ENCODE measurements around the gene GRHL3.

The GRHL3 gene

DNA sequence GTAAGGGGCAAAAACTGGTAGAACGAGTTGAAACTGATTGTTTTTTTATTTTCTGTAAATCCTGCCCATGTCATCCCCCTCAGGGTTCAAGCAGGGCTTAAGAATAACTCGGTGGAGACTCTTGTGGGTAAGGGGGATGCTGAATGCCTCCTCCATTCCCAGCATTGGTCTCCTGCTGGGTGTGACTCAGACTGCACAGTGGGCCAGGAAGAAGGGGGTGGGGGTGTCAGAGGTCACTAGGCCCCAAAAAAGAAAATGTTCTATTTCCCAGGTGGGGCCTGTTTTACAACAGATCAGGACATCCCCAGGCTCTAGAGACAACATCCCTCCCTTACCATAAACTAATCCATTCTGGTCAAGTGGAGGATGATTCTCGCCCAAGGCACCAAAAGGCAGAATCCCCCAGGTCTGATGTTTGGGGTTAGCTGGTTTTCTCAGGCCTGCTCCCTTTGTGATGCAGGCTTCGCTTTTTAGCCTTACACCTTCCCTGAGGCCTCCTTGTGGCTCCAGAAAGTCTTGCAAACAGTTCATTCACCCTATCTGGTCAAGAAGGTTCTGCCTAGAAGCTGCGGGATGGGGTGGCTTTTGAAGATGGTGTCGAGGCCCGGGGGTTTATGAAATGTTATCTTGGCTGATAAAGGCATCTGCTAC, 10.7 kb upstream of the GRHL3 start:
- no peak for DNase-seq (ENCODE audit: low read depth)
- no peak overlapping the region for H3K4me3 ChIP-seq (ENCODE audit: low read length)
- TF ChIP-seq, protein P1, sequence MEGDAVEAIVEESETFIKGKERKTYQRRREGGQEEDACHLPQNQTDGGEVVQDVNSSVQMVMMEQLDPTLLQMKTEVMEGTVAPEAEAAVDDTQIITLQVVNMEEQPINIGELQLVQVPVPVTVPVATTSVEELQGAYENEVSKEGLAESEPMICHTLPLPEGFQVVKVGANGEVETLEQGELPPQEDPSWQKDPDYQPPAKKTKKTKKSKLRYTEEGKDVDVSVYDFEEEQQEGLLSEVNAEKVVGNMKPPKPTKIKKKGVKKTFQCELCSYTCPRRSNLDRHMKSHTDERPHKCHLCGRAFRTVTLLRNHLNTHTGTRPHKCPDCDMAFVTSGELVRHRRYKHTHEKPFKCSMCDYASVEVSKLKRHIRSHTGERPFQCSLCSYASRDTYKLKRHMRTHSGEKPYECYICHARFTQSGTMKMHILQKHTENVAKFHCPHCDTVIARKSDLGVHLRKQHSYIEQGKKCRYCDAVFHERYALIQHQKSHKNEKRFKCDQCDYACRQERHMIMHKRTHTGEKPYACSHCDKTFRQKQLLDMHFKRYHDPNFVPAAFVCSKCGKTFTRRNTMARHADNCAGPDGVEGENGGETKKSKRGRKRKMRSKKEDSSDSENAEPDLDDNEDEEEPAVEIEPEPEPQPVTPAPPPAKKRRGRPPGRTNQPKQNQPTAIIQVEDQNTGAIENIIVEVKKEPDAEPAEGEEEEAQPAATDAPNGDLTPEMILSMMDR (IDR thresholded peaks at IDR 0.05; ENCODE audit: insufficient read depth, low read depth, low read length, missing control alignments), result peak; percentile 36

DNA sequence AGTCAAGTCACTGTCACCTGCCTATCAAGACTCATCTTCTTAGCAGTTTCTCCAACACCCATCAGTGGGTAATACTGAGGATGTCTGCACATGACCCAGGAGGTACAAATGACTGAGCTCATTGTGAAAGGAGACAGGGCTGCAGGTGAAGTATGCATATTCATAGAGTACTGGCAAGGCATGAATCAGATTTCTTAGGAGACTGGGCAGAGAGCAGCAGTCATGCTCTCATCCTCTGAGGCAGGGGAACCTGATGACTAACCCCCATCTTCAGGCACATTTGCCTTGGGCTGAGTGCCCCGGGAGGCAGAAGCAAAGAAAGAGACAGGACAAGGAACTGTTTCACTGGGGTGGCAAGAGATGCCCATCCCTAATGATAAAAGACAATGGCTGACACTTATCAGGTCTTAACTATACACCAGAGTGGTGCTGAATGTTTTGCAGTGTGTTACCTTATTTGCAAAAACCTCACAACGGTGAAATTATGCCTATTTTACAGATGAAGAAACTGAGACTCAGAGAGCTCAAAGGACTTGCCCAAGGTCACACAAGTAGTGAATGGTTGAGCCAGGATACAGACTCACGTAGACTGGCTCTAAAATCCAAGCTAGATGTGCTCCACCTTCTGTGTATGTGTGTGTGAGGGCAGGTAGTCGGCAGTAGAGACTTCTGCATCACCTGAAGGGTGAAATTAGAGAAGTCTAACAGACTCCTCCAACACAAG, 9.2 kb upstream of the GRHL3 start:
- TF ChIP-seq, protein P1 (IDR thresholded peaks at IDR 0.05; ENCODE audit: insufficient read depth, low read depth, low read length, missing control alignments), result no peak
- H3K4me3 ChIP-seq (ENCODE audit: low read length), result no peak overlapping the region
- peak; percentile 96 for DNase-seq (ENCODE audit: low read depth)

DNA sequence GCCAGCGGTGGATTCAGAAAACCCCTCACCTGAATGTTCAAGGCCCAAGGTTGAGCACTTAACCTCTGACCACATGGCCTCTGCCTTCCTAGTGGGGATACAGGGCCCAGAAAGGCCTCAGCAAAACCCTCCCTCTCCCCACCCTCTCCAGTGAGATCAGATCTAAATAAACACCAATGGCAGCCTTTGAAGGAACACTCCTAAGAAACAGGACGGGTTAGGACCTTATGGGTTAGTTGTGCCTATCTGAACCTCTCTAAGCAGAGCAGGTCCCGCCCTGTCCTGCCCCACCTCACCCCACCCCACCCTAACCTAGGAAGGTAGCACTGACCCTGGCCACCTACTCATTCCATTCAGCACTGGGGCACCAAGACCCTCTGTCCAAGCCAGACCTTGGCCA, 7.9 kb upstream of the GRHL3 start:
- TF ChIP-seq, protein P1 (IDR thresholded peaks at IDR 0.05; ENCODE audit: insufficient read depth, low read depth, low read length, missing control alignments), result no peak
- no peak overlapping the region for H3K4me3 ChIP-seq (ENCODE audit: low read length)
- DNase-seq (ENCODE audit: low read depth), result no peak

DNA sequence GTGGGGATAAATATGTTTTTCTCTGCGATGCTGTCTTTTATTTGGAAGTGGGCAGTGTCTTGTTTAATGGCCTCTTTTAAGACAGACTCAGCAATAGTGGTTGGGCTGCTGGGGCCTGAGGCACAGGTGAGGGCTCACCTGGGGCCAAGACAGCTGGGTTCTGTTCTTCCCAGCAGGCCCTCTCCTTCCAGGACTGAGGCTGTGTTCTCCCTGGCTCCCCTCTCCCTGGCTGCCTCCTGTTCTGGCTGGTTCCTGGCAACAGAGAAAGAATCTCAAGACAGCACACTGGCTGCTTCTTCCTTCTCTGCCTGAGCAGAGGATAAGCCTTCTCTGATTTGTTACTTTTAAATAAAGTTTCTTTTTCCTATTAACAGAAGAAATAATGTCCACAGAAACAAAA, 7.4 kb upstream of the GRHL3 start:
- no peak for DNase-seq (ENCODE audit: low read depth)
- TF ChIP-seq, protein P1 (IDR thresholded peaks at IDR 0.05; ENCODE audit: insufficient read depth, low read depth, low read length, missing control alignments), result no peak

DNA sequence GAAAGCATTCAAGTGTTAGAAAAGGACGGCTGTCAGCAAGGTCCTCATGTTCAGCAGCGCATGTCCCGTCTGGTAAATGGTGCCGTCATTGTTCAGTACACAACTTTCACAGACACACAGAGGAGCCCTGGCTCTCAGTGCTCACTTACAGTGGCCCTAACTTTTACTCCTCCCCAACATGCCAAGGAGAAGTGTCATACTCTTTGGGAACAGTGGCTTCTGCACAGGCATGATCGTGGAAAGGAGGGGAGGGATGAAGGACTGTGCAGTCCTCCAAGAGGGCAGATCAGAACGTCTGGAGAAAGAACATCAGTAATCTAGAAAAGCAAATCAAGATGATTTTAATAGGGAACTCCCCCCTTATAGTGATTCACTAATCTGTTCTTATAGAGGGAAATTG, 3.8 kb upstream of the GRHL3 start:
- peak; percentile 83 for DNase-seq (ENCODE audit: low read depth)
- no peak overlapping the region for H3K4me3 ChIP-seq (ENCODE audit: low read length)
- TF ChIP-seq, protein P1 (IDR thresholded peaks at IDR 0.05; ENCODE audit: insufficient read depth, low read depth, low read length, missing control alignments), result no peak

More for the DNA sequence above, 7.4 kb upstream of the GRHL3 start:
- no peak overlapping the region for H3K4me3 ChIP-seq (ENCODE audit: low read length)

DNA sequence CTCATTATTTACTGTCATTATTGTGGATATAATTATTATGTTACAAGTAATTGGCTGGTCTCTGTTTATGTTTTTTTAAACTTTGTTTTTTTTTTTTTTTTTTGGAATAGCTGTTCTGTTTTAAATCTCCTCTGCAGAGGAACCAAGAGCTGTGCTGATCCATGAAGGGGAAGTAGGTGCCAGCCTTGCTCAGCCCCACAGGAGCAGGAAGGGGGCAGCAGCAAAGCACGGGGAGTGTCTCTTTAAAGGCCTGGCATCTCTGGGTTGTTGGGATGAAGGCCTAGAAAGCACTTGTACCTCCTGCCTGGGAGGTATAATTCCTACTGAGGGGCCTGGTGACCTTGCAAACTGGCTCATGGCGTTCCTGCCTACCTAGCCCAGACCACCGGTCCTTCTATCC, 2.5 kb upstream of the GRHL3 start:
- TF ChIP-seq, protein P1 (IDR thresholded peaks at IDR 0.05; ENCODE audit: insufficient read depth, low read depth, low read length, missing control alignments), result no peak
- DNase-seq (ENCODE audit: low read depth), result no peak
- no peak overlapping the region for H3K4me3 ChIP-seq (ENCODE audit: low read length)

Measured in epithelial cell of esophagus (primary cell).